Right forelimb (tissue), 1 donor: Measurements from ENCODE around the gene LRRC1.
"Not testable (repeated sequence)": the region's sequence is repeated elsewhere in the genome, so short reads cannot be mapped to it uniquely, and the experiment has no call there.

Experiments
- DNase-seq: peaks from one replicate; pipeline ENCODE4 v3.0.0-alpha.2; 2018

Gene LRRC1

DNA sequence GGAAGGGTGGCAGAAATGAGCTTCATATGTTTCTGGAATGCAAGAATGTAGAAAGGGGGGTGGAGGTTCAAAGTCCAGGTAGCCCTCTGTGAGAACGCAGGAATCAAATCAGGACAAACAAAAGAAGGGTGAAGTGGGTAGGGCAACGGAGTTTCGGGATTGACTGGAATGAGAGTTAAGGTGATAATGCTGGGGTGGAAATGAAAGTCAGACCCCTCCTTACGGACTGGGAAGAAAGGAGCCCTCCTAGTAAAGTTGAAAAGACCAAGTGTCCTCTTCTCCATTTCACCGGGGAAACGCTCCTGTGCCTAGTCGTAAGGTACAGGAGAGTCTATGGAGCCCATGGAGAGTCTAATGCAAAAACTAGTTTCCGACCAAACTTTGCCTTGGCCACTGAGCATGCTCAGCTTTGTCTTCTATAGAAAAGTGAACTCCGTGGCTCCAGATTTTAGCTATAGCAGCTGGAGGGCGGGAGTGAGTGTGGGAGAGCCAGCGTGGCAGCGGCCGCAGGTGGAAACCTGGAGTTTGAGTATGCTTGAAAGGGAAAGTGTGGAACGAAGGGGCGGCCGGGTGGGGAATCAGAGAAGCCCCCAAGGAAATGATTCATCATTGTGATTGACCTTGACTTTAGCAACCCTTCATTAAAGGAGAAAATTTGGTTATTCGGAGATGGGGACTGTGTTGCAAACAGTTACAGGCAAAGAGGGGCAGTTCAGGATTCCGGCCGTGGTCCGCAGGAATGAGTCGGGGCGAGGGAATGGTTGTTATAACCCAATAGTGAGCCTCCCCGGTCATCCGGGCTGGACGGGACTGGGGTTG, 1.3 kb upstream of the LRRC1 start:
- DNase-seq: peak; percentile 83

DNA sequence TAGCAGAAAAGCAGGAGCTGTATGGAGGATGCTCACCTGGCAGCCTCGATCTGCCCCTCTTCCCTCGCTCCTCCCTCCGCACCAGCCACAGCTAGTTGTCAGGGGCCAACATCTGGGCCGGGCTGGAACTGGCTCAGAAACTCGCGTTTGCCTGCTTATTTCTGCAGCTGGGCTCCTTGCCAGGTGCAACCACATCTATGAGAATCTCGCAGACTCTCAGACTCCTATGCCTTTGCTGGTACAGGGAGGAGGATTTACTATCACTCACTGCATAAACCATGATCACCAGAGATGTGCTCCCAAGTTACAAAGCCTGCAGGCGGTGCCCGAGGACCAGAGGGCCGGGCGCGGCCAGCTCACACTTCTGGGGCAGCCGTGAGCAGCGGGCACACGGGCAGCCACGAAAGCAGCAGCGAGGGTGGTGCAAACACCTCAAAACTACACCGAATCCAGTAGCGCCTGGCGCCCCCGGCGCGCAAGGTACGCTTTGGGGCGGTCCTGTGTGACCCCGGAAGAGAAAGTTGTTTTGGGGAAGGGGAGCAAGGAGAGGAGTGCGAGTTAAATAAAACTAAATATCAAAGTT, 577 bp upstream of the LRRC1 start:
- peak; percentile 85 for DNase-seq

DNA sequence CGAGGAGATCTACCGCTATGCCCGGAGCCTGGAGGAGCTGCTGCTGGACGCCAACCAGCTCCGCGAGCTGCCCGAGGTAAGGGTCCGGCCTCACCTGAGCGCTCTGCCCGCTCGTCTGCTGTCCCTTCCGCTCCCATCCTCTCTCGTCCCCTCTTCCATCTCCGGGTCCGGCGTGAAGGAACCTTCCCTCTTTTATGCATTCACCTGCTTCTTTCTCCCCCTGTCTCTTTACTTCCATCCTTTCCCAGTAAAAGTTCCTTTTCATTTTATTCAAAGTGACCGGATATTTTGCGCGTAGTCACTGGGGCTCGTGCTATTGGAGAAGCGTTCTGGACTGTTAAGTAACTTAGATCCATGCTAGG, 516 bp downstream of the LRRC1 start:
- no peak for DNase-seq

DNA sequence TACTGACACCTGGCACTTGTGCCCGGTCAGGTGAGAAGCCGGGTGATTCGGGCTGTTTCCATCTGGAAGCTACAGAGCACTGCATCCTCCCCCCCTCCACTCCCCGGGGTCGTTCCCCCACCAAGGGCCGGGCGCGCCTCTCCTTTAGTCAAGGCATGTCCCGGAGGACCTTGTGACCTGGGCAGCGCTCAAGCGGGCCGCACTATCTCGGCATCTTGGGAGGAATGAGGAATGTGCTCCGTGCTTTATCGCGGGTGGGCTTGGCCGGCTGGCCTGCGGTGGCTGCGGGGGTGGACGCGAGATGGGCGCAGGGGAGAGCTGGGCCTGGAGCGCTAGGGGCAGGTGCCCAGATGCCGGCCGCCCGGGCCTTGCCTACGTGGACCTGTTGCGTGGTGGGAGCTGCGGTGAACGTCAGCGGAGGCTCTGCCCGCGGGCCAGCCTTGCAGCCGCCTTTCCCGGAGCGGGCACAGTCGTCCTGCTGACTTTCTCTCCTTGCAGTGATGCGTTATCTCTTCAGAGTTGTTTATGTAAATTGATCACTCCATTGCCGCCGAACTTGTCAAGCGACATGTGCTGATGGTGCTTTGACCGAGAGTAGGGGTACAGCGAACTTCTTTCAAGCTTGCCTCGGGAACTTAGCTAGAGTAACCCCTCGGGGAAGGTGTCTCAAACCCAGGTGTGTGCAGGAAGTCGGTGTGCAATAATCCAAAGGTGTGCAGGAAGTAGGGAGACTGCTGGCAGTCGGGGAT, 1.1 kb downstream of the LRRC1 start:
- peak; percentile 61 for DNase-seq

DNA sequence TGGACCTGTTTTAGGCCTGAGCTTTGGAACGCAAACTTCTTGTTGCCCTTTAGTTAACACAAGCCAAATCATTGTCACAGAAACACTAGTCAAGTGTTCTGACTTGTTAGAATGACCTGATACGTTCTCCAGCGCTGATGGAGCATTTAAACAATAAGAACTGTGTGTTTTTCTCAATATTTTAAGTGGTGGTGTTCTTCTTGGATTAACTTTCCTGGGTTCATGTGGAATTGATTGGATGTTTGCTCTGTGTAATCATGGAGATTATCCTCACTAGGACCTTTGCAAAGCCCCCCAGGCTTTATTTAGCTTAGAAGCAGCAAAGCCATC, 1.6 kb downstream of the LRRC1 start:
- no peak for DNase-seq

DNA sequence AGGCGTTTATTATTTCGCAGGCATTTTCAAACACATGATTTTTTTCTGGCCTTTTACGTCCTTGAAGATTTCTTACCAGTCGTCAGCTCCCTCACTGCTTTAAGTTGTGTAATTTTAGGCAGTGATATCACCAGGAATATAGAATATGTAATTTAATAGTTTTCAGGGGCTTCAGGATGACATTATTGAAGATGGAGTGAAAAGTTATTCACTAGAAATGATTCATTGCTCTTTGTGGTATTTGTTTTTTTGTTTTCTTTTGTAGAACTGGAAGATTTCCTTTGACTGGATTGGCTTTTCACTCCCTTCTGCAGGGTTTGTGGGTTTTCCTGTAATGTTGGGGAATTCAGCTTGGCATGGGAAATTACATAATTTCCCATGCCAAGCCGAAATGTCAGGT, 2.0 kb downstream of the LRRC1 start:
- no peak for DNase-seq

DNA sequence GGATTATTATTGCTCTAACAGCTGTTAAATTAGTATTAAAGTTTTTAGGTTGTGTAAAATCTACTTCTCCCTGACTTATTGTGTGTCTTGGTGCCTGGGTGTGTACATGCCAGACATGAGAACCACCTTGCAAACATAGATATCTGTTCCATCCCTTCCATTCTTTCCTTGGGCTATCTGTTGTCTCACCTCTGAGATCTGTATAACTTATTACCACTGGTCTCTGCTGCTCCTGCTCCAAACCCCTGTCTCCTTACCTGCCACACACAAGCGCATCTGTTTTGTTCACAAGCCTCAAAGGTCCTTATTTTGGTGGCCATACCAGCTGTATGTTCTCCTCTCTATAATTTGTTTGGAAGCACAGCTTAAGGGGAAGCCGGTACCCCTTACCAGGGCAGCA, 2.5 kb downstream of the LRRC1 start:
- DNase-seq: no peak

DNA sequence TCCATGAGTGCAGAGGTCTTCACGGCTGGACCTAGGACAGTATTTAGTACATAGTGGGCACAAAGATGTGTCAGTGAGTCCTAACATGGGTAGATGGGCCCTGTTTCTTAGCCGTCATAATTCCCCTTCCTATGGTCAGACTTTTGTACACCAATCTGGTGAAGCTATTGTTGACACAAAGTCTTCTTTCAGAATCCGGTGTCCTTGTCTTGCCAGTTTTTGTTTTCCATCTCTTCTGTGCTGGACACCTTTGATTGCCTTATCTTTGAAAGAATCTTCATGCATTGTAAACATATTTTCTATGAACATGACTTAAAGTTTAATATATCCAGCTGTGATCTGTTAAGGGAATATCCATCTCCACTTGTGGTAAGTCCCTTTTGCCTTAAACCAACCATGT, 4.5 kb downstream of the LRRC1 start:
- no peak for DNase-seq

DNA sequence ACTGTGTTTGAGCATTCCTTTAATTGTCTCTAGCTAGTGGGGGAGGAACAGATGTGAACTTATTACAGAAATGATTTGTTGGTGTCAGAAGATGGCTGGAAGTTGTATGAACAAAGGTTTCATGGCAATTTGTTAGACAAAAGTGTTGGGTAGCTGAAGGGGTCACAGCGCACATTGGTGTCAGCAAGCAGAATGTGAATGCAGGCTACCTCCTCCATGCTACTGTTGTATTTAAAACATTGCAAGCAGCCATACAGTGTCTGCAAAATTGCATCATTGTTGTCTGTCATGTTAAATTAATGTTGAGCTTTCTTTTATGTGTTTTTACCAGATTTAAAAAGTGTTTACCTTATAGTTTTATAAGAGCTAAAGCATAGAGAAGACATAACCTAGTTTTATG, 6.2 kb downstream of the LRRC1 start:
- no peak for DNase-seq

DNA sequence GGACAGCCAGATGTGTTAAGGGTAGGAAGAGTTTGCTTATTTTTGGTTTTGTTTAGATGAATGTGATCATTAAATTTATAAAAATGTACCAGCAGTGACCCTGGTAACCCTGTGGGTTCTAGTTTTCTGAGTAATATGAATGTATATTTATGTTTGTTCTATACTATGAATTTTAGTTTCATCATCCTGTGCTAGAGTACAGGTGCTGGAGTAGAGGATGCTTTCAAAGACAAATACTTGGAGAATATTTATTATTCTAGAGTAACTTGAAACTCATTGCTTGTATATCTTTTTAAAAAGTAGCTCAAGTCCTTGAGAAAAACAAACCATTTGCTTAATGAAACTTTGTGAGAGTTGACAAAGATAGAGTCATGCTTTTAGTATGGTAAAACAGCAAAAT, 7.8 kb downstream of the LRRC1 start:
- DNase-seq: no peak

DNA sequence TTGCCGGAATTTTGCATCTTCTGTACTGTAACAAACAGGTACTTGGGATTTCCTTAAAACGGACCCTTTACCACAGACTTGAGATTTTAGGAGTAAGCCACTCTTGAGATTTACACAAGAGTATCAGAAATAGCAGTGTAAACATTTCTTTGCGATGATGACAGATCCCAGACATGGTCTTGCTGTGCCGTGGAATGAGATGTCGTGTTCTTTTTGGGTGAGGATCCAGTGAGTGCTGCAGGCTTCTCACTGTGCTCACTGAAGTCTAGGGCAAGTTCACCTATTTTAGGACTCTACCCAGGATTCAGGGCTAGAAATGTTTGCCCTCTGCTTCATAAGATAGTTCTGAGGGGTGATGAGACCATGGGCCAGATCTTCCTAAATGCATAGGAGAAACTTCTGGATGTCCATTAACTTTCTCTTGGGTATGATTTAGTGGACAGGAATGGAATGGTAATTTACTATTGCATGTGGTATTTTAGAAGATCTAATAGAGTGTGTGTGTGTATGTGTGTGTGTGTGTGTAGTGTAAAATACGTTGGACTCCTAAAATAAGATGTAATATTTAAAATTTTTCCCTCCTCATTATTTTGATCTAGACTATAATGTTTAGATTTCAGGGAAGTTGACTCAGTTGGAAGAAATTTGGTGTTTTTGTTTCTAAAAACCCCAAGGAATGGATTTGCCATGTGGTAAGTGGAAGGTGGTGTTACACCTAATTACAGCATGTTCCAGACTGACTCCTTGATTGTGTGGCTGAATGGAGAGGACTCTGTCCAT, 8.5 kb downstream of the LRRC1 start:
- no peak for DNase-seq

DNA sequence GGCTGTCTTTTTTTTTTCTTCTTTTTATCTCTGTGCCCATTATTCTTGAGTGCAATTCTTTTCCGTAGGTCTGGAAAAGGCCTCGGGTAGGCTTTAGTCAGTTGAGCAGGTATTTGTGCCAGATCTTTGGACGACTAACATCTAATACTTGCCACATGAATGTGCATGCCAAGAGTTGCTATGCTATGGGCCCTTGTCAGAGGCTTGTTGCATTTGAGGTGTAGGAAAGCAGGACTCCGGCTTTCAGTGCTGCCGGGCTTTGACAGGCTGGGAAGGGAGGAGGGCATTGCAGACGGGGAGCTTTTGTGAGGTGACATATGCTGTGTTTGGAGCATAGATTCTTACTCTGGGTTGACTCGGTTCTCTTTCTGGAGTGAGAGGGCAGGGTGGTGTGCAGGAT, 10.2 kb downstream of the LRRC1 start:
- DNase-seq: no peak

DNA sequence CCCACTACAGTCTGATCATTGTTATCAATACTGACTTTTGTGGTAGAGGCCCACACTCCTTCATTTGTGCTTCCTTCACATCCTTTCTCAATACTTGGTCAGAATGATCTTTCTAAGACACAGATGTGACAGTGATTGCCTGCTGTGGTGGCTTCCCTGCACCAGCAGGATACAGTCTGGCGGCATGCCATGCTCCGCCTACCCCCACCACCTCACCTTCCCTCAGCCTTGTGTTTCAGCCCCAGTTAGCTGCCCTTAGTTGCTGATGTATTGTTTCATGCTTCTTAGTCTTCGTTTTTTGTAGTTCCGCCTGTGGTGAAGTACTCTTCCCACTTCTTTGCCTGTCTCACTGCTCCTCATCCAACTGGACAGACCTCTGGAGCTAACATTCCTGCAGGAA, 10.9 kb downstream of the LRRC1 start:
- DNase-seq: no peak

DNA sequence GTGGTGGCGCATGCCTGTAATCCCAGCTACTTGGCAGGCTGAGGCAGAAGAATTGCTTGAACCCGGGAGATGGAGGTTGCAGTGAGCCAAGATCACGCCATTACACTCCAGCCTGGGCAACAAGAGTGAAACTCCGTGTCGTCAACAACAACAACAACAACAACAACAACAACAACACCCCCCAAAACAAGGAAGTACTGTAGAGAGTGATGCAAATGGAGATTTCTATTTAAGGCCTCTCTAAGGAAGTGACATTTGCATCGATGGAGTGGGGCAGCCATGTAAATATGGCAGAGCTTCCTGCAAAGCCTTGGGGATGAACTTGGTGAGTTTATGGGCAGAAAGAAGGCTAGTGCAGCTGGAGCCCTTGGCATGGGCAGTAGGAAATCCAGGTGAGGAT, 12.8 kb downstream of the LRRC1 start:
- not testable (repeated sequence) for DNase-seq

DNA sequence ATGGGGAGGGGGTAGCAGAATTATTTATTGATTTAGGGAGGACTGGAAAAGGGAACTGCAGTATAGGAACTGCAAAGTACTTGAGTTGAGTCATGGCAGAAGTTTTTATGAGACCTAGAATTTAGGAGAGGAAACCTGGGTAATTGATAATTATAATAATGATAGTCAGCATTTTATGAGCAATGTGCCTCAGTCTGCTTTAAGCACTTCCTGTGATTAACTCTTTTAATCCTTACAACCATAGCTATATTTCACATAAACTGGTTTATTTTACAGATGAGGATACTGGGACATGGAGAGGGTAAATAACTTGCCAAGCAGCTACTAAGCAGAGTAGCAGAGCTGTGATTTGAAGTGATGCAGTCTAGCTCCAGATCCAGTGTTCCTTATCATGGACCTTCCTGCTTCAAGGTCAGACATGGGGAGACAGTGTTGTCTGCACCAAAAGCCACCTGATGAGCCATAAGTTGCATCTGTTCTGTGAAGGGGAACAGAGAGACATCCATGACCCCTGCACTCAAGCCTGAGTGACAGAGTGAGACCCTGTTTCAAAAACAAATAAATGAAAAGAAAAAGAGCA, 13.6 kb downstream of the LRRC1 start:
- DNase-seq: no peak

DNA sequence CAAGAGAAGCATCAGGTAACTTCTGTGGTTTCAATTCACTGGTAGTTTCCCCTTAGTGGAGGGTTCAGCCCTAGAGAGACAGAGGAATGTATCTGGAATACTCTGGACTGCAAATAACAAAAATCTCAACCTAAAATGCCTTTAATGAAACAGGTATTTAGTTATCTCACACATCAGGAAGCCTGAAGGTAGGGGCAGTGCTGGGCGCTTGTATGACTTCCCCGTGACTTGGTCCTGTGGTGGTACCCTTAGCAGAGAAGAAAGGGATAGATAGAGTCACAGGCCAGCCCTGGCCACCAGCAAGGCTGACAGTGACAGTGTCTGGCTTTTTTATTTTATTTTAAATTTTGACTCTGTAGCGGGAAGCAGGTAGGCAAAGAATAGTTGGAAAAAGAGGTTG, 14.9 kb downstream of the LRRC1 start:
- no peak for DNase-seq

DNA sequence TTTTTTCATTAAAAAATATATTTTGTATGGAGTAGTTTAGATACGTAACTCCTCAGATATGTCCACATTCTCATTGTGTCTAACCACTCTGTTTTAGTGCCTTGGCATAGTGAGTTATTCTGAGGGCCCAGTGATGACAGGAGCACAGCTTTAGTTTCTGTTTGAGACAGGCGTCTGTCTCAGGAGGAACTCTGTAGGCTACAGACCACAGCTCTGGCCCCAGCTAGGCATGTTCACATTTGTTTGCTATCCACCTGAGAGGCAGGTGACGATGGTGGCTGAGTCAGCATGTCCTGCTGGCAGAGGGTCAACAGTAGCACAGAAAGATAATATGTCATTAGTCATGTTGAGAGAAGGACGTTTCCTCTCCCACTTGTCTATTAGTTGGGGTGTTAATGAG, 16.3 kb downstream of the LRRC1 start:
- no peak for DNase-seq

DNA sequence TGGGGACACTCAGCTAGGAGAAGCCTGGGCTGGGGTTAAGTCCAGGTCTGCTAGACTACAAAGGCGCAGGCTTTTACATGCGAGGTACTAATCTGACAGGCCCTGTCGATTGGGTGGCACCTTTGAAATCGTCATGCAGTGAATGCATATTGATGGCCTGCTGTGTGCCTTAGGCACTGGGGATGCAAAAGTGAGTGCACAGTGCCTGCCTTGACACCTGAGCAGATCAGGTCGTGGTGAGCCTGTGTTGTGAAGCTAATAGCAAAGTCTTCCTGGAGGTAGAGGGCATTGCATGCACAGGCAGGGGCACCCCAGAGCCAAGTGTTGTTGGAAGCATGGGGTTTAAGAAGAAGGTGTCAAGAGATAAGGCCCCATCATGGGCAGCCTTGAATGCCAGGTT, 16.9 kb downstream of the LRRC1 start:
- no peak for DNase-seq

DNA sequence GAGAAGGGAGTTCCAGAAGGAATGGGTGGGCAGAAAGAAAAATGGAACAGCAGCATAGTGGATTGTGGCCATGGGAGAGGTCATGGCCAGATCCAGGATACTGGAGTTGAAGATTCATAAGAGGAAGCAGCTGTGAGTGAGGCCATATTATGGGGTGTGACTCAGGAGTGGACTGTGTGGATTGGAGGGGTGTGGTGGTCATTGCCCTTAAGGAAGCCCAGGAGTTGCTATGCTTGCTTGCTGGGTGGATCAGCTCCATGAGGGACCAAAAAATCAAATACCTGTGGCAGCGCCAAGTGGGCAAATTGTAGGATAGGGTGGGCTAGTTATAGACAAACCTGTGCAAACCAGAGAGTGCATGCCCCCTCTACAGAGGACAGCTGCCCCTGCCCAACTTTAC, 18.3 kb downstream of the LRRC1 start:
- DNase-seq: no peak

DNA sequence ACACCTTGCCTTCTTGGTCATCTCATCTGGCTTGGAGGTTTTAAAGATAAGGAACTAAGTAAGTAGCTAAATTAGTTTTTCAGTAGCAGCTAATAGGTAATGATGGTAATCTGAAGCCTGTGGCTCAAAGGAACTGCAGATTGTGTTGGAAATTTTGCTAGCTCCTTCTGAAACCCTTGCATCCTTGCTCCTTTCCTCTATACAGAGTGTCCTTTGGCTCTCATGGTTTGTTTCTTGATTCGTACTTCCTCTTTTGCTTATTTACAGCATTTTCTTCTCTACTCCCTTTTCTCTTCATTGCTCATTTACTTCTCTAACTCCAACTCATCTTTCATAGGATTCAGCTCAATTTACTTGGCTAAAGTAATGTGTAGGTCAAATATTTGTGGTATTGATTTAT, 19.0 kb downstream of the LRRC1 start:
- DNase-seq: no peak

DNA sequence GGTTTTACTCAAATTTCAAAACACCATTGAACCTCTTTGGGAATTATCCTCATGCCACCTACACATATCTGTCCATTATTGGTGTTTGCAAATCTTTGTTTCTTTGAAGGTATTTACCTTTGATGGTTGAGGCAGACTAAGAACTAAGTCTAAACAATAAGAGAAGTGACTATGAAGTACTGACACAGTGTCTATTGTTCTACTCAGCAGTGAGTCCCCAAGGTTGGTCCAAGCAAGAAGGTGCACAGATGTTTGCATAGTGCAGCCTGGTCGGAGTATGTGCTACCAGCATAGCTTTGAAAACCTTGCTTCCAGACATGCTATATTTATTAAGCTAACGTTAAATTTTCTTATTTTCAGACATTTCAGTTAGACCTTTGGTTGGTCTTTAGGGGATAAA, 19.5 kb downstream of the LRRC1 start:
- DNase-seq: no peak

DNA sequence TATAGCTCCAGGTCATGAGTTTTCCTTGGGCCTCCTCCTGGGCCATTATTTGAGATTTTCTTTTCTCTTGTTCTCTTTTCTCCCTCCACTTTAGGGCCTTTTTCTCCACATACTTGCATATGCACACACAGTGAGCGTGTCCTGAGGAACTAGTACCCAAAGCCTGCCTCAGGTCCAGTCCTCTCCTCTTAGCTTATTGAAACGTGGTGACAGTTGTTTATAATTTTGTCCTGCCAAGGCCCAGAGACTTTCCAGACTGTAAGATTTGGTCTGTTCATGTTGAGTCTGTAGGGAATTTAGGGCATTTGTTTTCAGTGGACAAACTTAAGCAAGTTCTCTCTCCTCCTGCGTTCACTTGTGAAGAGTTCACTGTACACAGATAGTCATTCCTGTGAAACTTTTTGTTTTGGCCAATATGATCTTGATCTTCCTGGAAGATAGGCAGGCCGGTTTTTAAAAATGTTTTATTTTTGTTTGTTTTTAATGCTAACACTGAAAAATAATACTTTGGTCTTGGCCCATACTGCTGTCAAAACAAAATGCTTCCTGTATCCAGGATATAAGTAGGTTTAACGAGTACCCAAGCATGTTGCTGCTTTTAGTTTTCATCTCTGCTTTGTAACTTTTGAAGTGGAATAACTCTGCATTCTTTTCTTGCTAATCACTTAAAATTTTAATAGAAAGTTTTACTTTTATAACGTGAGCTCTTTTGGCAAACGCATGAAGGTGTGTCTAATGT, 20.7 kb downstream of the LRRC1 start:
- no peak for DNase-seq
